IMR-90 (cell line): Measurements from ENCODE around the gene TPM2. TPM values are rescaled to one million over a fixed set of nuclear protein-coding genes. Genes with fewer than 3 reads are reported as not detected.

Experiments used
- ATAC-seq: fragments of 200-7000 bp; cut with Tn5 transposase; 2 replicates; pipeline ENCODE4 v1.9.1; 2020; ENCODE audit warnings: low read depth, mild to moderate bottlenecking, moderate library complexity
- BruUV-seq: library from RNA; stranded (reverse); fragments of 400-500 nt; replicated peaks from 2 replicates; lab custom pipeline; 2021; lab: Mats Ljungman, UMichigan
- CTCF ChIA-PET: fragments of 300-600 bp; formaldehyde crosslinking; extraction: SDS; loops from one replicate; lab custom pipeline; 2021; ENCODE audit warnings: antibody characterized with exemption; lab: Yijun Ruan, JAX
- POLR2A ChIA-PET: fragments of 300-600 bp; sonication (Branson Sonifier 250); formaldehyde crosslinking; loops from one replicate; lab custom pipeline; 2022; ENCODE audit warnings: antibody characterized with exemption; ENCODE audit not compliant: unreplicated experiment; lab: Charles Lee
- DNase-seq: peaks from one replicate; pipeline ENCODE4 v3.0.0; 2013
- H2AFZ ChIP-seq: replicated peaks from 2 replicates; pipeline ENCODE3; 2013; ENCODE audit warnings: low read length, mild to moderate bottlenecking; ENCODE audit not compliant: poor library complexity
- H2AK5ac ChIP-seq: 2 replicates; pipeline ENCODE4 v1.6.1; 2013; ENCODE audit warnings: low read depth, low read length, inconsistent platforms
- H2AK9ac ChIP-seq: replicated peaks from 2 replicates; pipeline ENCODE3; 2013; ENCODE audit warnings: mild to moderate bottlenecking, low read depth, low read length, moderate library complexity; ENCODE audit not compliant: poor library complexity
- H2BK120ac ChIP-seq: 2 replicates; pipeline ENCODE4 v1.6.1; 2013; ENCODE audit warnings: low read depth, low read length, inconsistent platforms
- H2BK15ac ChIP-seq: 3 replicates; pipeline ENCODE4 v1.6.1; 2013; ENCODE audit warnings: low read depth, low read length, inconsistent platforms
- H2BK20ac ChIP-seq: 2 replicates; pipeline ENCODE4 v1.6.1; 2013; ENCODE audit warnings: low read depth, mild to moderate bottlenecking, inconsistent platforms, low read length, moderate library complexity
- H2BK5ac ChIP-seq: 2 replicates; pipeline ENCODE4 v1.6.1; 2013; ENCODE audit warnings: mild to moderate bottlenecking, low read depth, low read length, inconsistent platforms; ENCODE audit not compliant: poor library complexity, severe bottlenecking
- H3K14ac ChIP-seq: replicated peaks from 2 replicates; pipeline ENCODE4 v1.6.1; 2013; ENCODE audit warnings: low read depth, low read length, inconsistent platforms
- H3K18ac ChIP-seq: 2 replicates; pipeline ENCODE4 v1.6.1; 2013; ENCODE audit warnings: low read depth, low read length, control low read depth
- H3K23ac ChIP-seq: 2 replicates; pipeline ENCODE4 v1.6.1; 2013; ENCODE audit warnings: low read depth, low read length, inconsistent platforms
- H3K27ac ChIP-seq: 2 replicates; pipeline ENCODE4 v1.5.1; 2013; ENCODE audit warnings: mild to moderate bottlenecking, control low read depth, low read length; ENCODE audit not compliant: insufficient read depth
- H3K27me3 ChIP-seq: 2 replicates; pipeline ENCODE4 v1.6.1; 2013; ENCODE audit warnings: low read length; ENCODE audit not compliant: control insufficient read depth, insufficient read depth
- H3K36me3 ChIP-seq: 2 replicates; pipeline ENCODE4 v1.6.1; 2013; ENCODE audit warnings: low read length, mixed read lengths; ENCODE audit not compliant: control insufficient read depth, insufficient read depth
- H3K4ac ChIP-seq: 2 replicates; pipeline ENCODE4 v1.6.1; 2013; ENCODE audit warnings: low read depth, low read length, inconsistent platforms
- H3K4me1 ChIP-seq: 2 replicates; pipeline ENCODE4 v1.6.1; 2013; ENCODE audit warnings: low read length, mixed read lengths; ENCODE audit not compliant: control insufficient read depth, insufficient read depth
- H3K4me2 ChIP-seq: 2 replicates; pipeline ENCODE4 v1.6.1; 2013; ENCODE audit warnings: low read depth, mild to moderate bottlenecking, control low read depth, low read length, moderate library complexity
- H3K4me3 ChIP-seq: 2 replicates; pipeline ENCODE4 v1.5.1; 2013; ENCODE audit warnings: low read depth, mild to moderate bottlenecking, control low read depth, low read length, moderate library complexity; ENCODE audit not compliant: insufficient read depth
- H3K56ac ChIP-seq: 2 replicates; pipeline ENCODE4 v1.6.1; 2013; ENCODE audit warnings: low read length, inconsistent platforms; ENCODE audit not compliant: insufficient read depth; ENCODE audit errors: extremely low read depth
- H3K79me1 ChIP-seq, 2 experiments: 2 replicates each; pipeline ENCODE4 v1.6.1; 2013; ENCODE audit warnings: low read length in 2 of 2, inconsistent platforms in 1 of 2, low read depth in 1 of 2
- H3K9ac ChIP-seq: 2 replicates; pipeline ENCODE4 v1.6.1; 2013; ENCODE audit warnings: low read depth, low read length, control low read depth
- H3K9me1 ChIP-seq: 2 replicates; pipeline ENCODE4 v1.6.1; 2013; ENCODE audit warnings: low read length, inconsistent platforms; ENCODE audit not compliant: insufficient read depth
- H3K9me3 ChIP-seq: 2 replicates; pipeline ENCODE4 v1.6.1; 2013; ENCODE audit warnings: low read length; ENCODE audit not compliant: control insufficient read depth, insufficient read depth
- H4K20me1 ChIP-seq: 2 replicates; pipeline ENCODE4 v1.6.1; 2013; ENCODE audit warnings: low read length, inconsistent platforms; ENCODE audit not compliant: insufficient read depth
- H4K5ac ChIP-seq: 2 replicates; pipeline ENCODE4 v1.6.1; 2013; ENCODE audit warnings: mild to moderate bottlenecking, low read depth, low read length, control low read depth
- H4K8ac ChIP-seq, 2 experiments: 2 replicates each; pipeline ENCODE4 v1.6.1; 2013; ENCODE audit warnings: low read depth in 2 of 2, low read length in 2 of 2, control low read depth in 1 of 2, inconsistent platforms in 1 of 2
- H4K91ac ChIP-seq: 2 replicates; pipeline ENCODE4 v1.6.1; 2013; ENCODE audit warnings: low read depth, low read length, inconsistent platforms; ENCODE audit not compliant: insufficient read depth
- CEBPB ChIP-seq: IDR thresholded peaks from 2 replicates; pipeline ENCODE4 v1.6.1; 2012; ENCODE audit warnings: low read depth, low read length, improper control_type of control experiment
- CHD1 ChIP-seq: IDR thresholded peaks from 2 replicates; pipeline ENCODE4 v1.6.1; 2012; ENCODE audit warnings: low read depth, low read length, improper control_type of control experiment
- CTCF ChIP-seq: conservative IDR thresholded peaks from 2 replicates; pipeline ENCODE4 v1.5.1; 2012; ENCODE audit warnings: mild to moderate bottlenecking, low read depth, low read length, improper control_type of control experiment
- WGBS, 2 experiments: methylation state at CpG; one replicate each; pipeline versions ENCODE4 v1.1.5 to v1.1.7; 2013; ENCODE audit warnings: missing lambda C conversion rate in 2 of 2; ENCODE audit not compliant: insufficient read length in 1 of 2; ENCODE audit errors: extremely low coverage in 2 of 2; 5-methylcytosine and 5-hydroxymethylcytosine counted together
- dilution Hi-C: fragments of 300-500 bp; cut with HindIII; formaldehyde crosslinking; loops from one replicate; pipeline ENCODE4 v1.14.3; 2018; ENCODE audit warnings: low sequenced_read_pairs; ENCODE audit not compliant: unreplicated experiment
- in situ Hi-C: fragments of 300-500 bp; cut with MboI; formaldehyde crosslinking; loops from 3 replicates; pipeline ENCODE4 v1.14.3; 2019; ENCODE audit warnings: low sequenced_read_pairs, inconsistent platforms, mixed read lengths
- intact Hi-C: fragments of 100-400 bp; cut with micrococcal nuclease; formaldehyde crosslinking; loops from 2 replicates; pipeline ENCODE4 v1.10.0; 2022
- polyA plus RNA-seq, 3 experiments: library from polyadenylated mRNA; depleted of rRNA; stranded (reverse); fragments of >200 nt; gene quantifications; 2 replicates each; pipeline ENCODE4 v1.2.3, GENCODE V29; 2012; ENCODE audit warnings: low replicate concordance in 1 of 3
- total RNA-seq: library from RNA; depleted of rRNA; stranded (reverse); fragments of >200 nt; gene quantifications from 2 replicates; pipeline ENCODE4 v1.2.3, GENCODE V29; 2012

The TPM2 gene
- total and polyA plus RNA-seq, 2 of the 4 experiments (the other 2 are of a cell fraction): 960 to 2,500 TPM

DNA sequence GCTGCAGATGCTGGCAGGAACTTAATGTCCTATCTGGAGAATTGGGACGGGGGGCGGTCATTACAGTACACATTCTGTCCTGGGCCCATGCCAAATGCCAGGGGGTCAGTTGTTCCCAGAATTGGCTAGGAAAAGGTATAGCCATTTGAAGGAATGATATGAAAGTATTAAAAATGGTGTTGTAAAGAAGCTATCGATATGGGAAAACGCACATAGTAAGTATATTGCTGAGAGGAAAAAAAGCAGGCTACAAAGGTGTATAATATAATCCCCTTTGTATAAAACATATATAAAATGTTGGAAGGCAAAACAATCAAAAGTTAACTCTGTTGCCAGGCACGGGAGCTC lies 24.3 kb downstream of the TPM2 start:
- Histone ChIP-seq H3K36me3 (peaks cover 6% of the 10 kb centered on the region), H4K20me1 (no peaks in the 10 kb centered on the region), H3K4me1 (peaks cover 25% of the 10 kb centered on the region), H2AK9ac (peak overlapping the region; percentile 87), H4K91ac (peak overlapping the region; percentile 60), H2AFZ (peak overlapping the region; percentile 98), H2BK20ac (no peak overlapping the region), H3K4me3 (peak overlapping the region; percentile 72), H3K79me1 (peaks cover 28 to 47% of the 10 kb centered on the region in 2 experiments; a peak in 3 of 4 replicates), H2BK120ac (peak overlapping the region; percentile 77), H4K8ac (peak overlapping the region; percentile 92 to 94), H4K5ac (peak overlapping the region; percentile 70; the same call in 1 of the 2 replicates), H3K9ac (peak overlapping the region; percentile 67), H2BK15ac (peak overlapping the region; percentile 90; the same call in 2 of the 3 replicates), H2AK5ac (peak overlapping the region; percentile 40; the same call in 1 of the 2 replicates), H3K23ac (no peak overlapping the region), H3K56ac (peak overlapping the region; percentile 32), H3K27ac (peak overlapping the region; percentile 50), H3K4ac (peak overlapping the region; percentile 59), H3K27me3 (no peaks in the 10 kb centered on the region), H3K9me3 (no peaks in the 10 kb centered on the region), H2BK5ac (peak overlapping the region; percentile 30), H3K4me2 (peak overlapping the region; percentile 92), H3K9me1 (peaks cover 29% of the 10 kb centered on the region), H3K18ac (peak overlapping the region; percentile 25), H3K14ac (peak overlapping the region; percentile 84)
- ChIA-PET CTCF (interaction anchor here (0.6 to 1.5 kb wide), 2 partner anchors 12 to 49 kb away, joined by 3 to 5 read pairs; no protein-coding TSS in a partner anchor), POLR2A (interaction anchor here (1.1 kb wide), 1 partner anchor 67 kb away, joined by 4 read pairs; the partner anchor contains the start of genes CREB3 and TLN1)
- dilution Hi-C loops: no loop called here
- ATAC-seq (no peak), DNase-seq (no peak)
- BruUV-seq: no TSS peak
- TF ChIP-seq CTCF (no peak), CHD1 (no peak), CEBPB (no peak)
- intact Hi-C loops: loop anchor here (2.0 kb wide), 1 partner anchor 15 kb away; no protein-coding TSS in a partner anchor
- 100% methylated on average over 2 of the region's 5 CpGs; no CpG with 5 or more reads in 1 of the 2 experiments for WGBS, 2 experiments
- in situ Hi-C loops: no loop called here
